HG02759 (cell line): Measurements from ENCODE around the gene CREM.
"Not testable (repeated sequence)": the region's sequence is repeated elsewhere in the genome, so short reads cannot be mapped to it uniquely, and the experiment has no call there.

ENCODE experiments used
- ATAC-seq: cut with Tn5 transposase; IDR thresholded peaks from one replicate; pipeline ENCODE4 v1.9.1; 2021; ENCODE audit warnings: mild to moderate bottlenecking, moderate library complexity; ENCODE audit not compliant: unreplicated experiment

Gene CREM

GRCh38 chr10:35126530-35127288 is at the start of gene CREM:
Gene CREM, plus strand, starts transcription at chr10:35126846. Its CDS starts 10,990 bp downstream, at chr10:35137836.
- peak; percentile 85 for ATAC-seq

- no peak for ATAC-seq
Observed at GRCh38 chr10:35079265-35079664, 47.4 kb upstream of the CREM start.

GRCh38 chr10:35079763-35080162 is 46.9 kb upstream of the CREM start:
- ATAC-seq, result no peak

GRCh38 chr10:35080261-35080660 is 46.4 kb upstream of the CREM start:
- ATAC-seq, result not testable (repeated sequence)

- ATAC-seq, result no peak
Observed at GRCh38 chr10:35083242-35083641, 43.4 kb upstream of the CREM start.

GRCh38 chr10:35089611-35090161 is 37.0 kb upstream of the CREM start:
- peak; percentile 34 for ATAC-seq

GRCh38 chr10:35090162-35090954 is 36.3 kb upstream of the CREM start, which contains the start of gene CUL2:
Gene CUL2, minus strand, starts transcription at chr10:35090341. Its CDS starts 19,024 bp downstream, at chr10:35071317.
- ATAC-seq, result peak; percentile 97

- no peak for ATAC-seq
Observed at GRCh38 chr10:35091994-35092790, 34.5 kb upstream of the CREM start.

GRCh38 chr10:35092851-35093250 is 33.8 kb upstream of the CREM start:
- ATAC-seq, result no peak

GRCh38 chr10:35096312-35096711 is 30.3 kb upstream of the CREM start:
- no peak for ATAC-seq

- no peak for ATAC-seq
Observed at GRCh38 chr10:35097510-35097909, 29.1 kb upstream of the CREM start.

- ATAC-seq, result no peak
Observed at GRCh38 chr10:35103882-35104281, 22.8 kb upstream of the CREM start.

GRCh38 chr10:35112571-35112970 is 14.1 kb upstream of the CREM start:
- ATAC-seq, result no peak

- no peak for ATAC-seq
Observed at GRCh38 chr10:35119378-35119777, 7.3 kb upstream of the CREM start.

- no peak for ATAC-seq
Observed at GRCh38 chr10:35124540-35124939, 2.1 kb upstream of the CREM start.

- ATAC-seq, result no peak
Observed at GRCh38 chr10:35126062-35126529, 550 bp upstream of the CREM start.

- ATAC-seq, result peak; percentile 20
Observed at GRCh38 chr10:35127289-35127891, 744 bp downstream of the CREM start.

- ATAC-seq, result no peak
Observed at GRCh38 chr10:35129185-35129674, 2.6 kb downstream of the CREM start.

- no peak for ATAC-seq
Observed at GRCh38 chr10:35130663-35131062, 4.0 kb downstream of the CREM start.

- no peak for ATAC-seq
Observed at GRCh38 chr10:35132727-35133126, 6.1 kb downstream of the CREM start.
